Measurements from ENCODE around the gene COLGALT1.

GRCh38 chr19:17557466-17557865 is 2.0 kb downstream of the COLGALT1 start:
- TF ChIP-seq, protein P1, sequence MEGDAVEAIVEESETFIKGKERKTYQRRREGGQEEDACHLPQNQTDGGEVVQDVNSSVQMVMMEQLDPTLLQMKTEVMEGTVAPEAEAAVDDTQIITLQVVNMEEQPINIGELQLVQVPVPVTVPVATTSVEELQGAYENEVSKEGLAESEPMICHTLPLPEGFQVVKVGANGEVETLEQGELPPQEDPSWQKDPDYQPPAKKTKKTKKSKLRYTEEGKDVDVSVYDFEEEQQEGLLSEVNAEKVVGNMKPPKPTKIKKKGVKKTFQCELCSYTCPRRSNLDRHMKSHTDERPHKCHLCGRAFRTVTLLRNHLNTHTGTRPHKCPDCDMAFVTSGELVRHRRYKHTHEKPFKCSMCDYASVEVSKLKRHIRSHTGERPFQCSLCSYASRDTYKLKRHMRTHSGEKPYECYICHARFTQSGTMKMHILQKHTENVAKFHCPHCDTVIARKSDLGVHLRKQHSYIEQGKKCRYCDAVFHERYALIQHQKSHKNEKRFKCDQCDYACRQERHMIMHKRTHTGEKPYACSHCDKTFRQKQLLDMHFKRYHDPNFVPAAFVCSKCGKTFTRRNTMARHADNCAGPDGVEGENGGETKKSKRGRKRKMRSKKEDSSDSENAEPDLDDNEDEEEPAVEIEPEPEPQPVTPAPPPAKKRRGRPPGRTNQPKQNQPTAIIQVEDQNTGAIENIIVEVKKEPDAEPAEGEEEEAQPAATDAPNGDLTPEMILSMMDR (IDR thresholded peaks at IDR 0.05): no peak
- no peak for TF ChIP-seq POLR2A (IDR thresholded peaks at IDR 0.05)

Data from thyroid gland (tissue), 4 donors.